Loucy (cell line): ENCODE measurements around the gene PIWIL1.

Experiments
- H2AFZ ChIP-seq: fragments of 200-600 bp; sonication (generic); 2 replicates; pipeline ENCODE4 v1.6.0; 2016; ENCODE audit warnings: antibody characterized with exemption, mild to moderate bottlenecking, low read length, moderate library complexity
- H3F3A ChIP-seq: fragments of 200-600 bp; 2 replicates; pipeline ENCODE4 v1.6.0; 2016; ENCODE audit warnings: antibody characterized with exemption, low read depth, mild to moderate bottlenecking
- H3K27me3 ChIP-seq: fragments of 200-600 bp; sonication (generic); 2 replicates; pipeline ENCODE4 v1.6.1; 2014; ENCODE audit warnings: low read length, mild to moderate bottlenecking; ENCODE audit not compliant: insufficient read depth, poor library complexity, severe bottlenecking
- H3K36me3 ChIP-seq: fragments of 200-600 bp; sonication (generic); 2 replicates; pipeline ENCODE4 v1.6.1; 2016; ENCODE audit warnings: low read length; ENCODE audit not compliant: insufficient read depth
- H3K4me1 ChIP-seq: fragments of 200-600 bp; sonication (generic); 2 replicates; pipeline ENCODE4 v1.5.1; 2014; ENCODE audit warnings: low read length, mild to moderate bottlenecking; ENCODE audit not compliant: insufficient read depth, poor library complexity, severe bottlenecking
- H3K4me2 ChIP-seq: fragments of 200-600 bp; sonication (generic); 2 replicates; pipeline ENCODE4 v1.6.0; 2014; ENCODE audit warnings: antibody characterized with exemption, low read length, low read depth, mild to moderate bottlenecking; ENCODE audit not compliant: poor library complexity, severe bottlenecking
- H3K4me3 ChIP-seq: fragments of 200-600 bp; sonication (generic); 2 replicates; pipeline ENCODE4 v1.5.1; 2014; ENCODE audit warnings: low read length, mild to moderate bottlenecking, mixed read lengths; ENCODE audit not compliant: poor library complexity, severe bottlenecking
- H3K79me2 ChIP-seq: fragments of 200-600 bp; sonication (generic); 2 replicates; pipeline ENCODE4 v1.6.1; 2014; ENCODE audit warnings: low read length; ENCODE audit not compliant: insufficient read depth
- H3K9ac ChIP-seq: fragments of 200-600 bp; sonication (generic); 2 replicates; pipeline ENCODE4 v1.6.0; 2014; ENCODE audit warnings: mild to moderate bottlenecking, low read depth, low read length, moderate library complexity; ENCODE audit not compliant: poor library complexity, severe bottlenecking
- H3K9me2 ChIP-seq: fragments of 200-600 bp; sonication (generic); replicated peaks from 2 replicates; pipeline ENCODE4 v1.6.1; 2016; ENCODE audit warnings: low read depth, low read length, mixed read lengths
- H3K9me3 ChIP-seq: fragments of 200-600 bp; sonication (generic); 2 replicates; pipeline ENCODE4 v1.6.1; 2014; ENCODE audit warnings: mild to moderate bottlenecking, antibody characterized with exemption, low read length, low read depth; ENCODE audit not compliant: insufficient read depth
- H4K20me1 ChIP-seq: fragments of 200-600 bp; sonication (generic); 2 replicates; pipeline ENCODE4 v1.6.0; 2014; ENCODE audit warnings: antibody characterized with exemption, low read length, mild to moderate bottlenecking; ENCODE audit not compliant: insufficient read depth, poor library complexity, severe bottlenecking
- EZH2phosphoT487 ChIP-seq: fragments of 200-600 bp; IDR thresholded peaks from 2 replicates; pipeline ENCODE4 v1.6.1; 2018; ENCODE audit warnings: antibody characterized with exemption, mild to moderate bottlenecking, moderate library complexity, borderline replicate concordance
- TF ChIP-seq, protein P1 (sequence below): fragments of 200-600 bp; sonication (generic); conservative IDR thresholded peaks from 2 replicates; pipeline ENCODE4 v1.5.1; 2014; ENCODE audit warnings: mild to moderate bottlenecking, antibody characterized with exemption, low read length

The PIWIL1 gene

DNA sequence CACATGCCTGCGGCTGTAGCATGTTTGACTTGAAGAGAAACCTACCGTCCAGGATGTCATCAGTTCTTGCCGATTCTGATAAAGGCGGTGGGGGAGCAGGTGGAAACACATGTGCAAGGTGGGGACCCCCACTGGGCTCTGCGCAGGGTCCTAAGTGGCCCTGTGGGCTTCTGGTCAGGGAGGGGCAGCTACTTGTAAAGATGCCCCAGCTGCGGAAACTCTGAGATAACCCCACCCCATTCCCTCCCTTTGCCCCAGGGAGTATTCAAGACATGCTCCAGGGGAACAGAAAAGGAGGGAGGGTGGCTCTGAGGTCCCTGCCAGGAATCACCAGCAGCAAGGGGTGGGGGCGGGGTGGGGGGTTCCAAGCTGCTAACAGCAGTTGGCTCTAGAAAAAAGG lies 67.6 kb downstream of the PIWIL1 start:
- H3K4me2 ChIP-seq = no peak overlapping the region
- TF ChIP-seq, protein P1, sequence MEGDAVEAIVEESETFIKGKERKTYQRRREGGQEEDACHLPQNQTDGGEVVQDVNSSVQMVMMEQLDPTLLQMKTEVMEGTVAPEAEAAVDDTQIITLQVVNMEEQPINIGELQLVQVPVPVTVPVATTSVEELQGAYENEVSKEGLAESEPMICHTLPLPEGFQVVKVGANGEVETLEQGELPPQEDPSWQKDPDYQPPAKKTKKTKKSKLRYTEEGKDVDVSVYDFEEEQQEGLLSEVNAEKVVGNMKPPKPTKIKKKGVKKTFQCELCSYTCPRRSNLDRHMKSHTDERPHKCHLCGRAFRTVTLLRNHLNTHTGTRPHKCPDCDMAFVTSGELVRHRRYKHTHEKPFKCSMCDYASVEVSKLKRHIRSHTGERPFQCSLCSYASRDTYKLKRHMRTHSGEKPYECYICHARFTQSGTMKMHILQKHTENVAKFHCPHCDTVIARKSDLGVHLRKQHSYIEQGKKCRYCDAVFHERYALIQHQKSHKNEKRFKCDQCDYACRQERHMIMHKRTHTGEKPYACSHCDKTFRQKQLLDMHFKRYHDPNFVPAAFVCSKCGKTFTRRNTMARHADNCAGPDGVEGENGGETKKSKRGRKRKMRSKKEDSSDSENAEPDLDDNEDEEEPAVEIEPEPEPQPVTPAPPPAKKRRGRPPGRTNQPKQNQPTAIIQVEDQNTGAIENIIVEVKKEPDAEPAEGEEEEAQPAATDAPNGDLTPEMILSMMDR = no peak
- no peak for TF ChIP-seq EZH2phosphoT487
- no peaks in the 10 kb centered on the region for H3K79me2 ChIP-seq
- H3K4me1 ChIP-seq = no peaks in the 10 kb centered on the region
- no peak overlapping the region for H3K9ac ChIP-seq
- H3K4me3 ChIP-seq = no peak overlapping the region
- no peaks in the 10 kb centered on the region for H3K36me3 ChIP-seq
- no peaks in the 10 kb centered on the region for H3K9me2 ChIP-seq
- no peaks in the 10 kb centered on the region for H4K20me1 ChIP-seq
- H3K27me3 ChIP-seq = no peaks in the 10 kb centered on the region
- H2AFZ ChIP-seq = no peak overlapping the region
- H3F3A ChIP-seq = no peaks in the 10 kb centered on the region
- H3K9me3 ChIP-seq = no peaks in the 10 kb centered on the region

DNA sequence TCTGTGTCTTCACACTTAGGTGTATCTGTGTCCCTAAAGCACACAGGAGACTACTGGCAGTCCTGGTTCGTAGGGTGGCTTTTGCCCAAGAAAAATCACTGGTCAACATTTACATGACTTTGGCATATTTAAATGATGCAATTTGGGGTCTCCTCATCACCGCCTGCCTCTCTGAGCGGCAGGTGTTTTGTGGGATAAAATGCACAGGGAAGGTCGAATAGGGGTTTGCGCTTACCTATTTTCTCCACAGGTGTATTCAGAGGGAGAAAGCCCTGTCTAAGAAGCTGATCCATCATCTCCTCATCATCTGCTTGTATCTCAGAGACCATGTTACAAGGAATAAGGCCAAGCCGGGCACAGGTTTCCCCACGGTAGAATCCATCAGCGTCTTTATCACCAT lies 74.7 kb downstream of the PIWIL1 start:
- Histone ChIP-seq H4K20me1 (no peaks in the 10 kb centered on the region), H3K79me2 (no peaks in the 10 kb centered on the region), H3K9ac (no peak overlapping the region), H3K4me1 (no peaks in the 10 kb centered on the region), H3K4me2 (no peak overlapping the region), H3K4me3 (no peak overlapping the region), H3K9me2 (no peaks in the 10 kb centered on the region), H2AFZ (no peak overlapping the region), H3F3A (no peaks in the 10 kb centered on the region), H3K9me3 (no peaks in the 10 kb centered on the region; the same call in 1 of the 2 replicates), H3K36me3 (no peaks in the 10 kb centered on the region), H3K27me3 (no peaks in the 10 kb centered on the region)
- TF ChIP-seq, protein P1 = no peak
- TF ChIP-seq EZH2phosphoT487 = no peak

DNA sequence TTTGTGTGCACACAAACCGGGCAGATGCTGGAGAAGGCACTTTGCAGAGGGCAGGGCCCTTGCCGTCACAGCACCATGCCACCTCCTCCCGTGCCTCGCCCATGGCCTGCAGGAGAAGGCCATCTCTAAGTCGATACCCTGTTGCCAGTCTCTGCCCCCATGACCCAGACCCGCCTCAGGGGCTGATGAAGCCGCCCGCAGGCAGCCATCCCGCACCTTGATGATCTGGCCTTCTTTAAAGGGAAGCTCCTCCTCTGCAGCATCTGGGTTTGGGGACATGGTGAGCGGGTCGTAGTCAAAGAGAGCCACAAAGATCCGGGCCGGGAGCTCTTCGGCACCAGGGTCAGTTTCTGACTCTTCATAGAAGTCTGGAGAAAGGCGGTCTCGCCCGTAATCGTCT lies 76.2 kb downstream of the PIWIL1 start:
- H3K27me3 ChIP-seq = no peaks in the 10 kb centered on the region
- H3K9me2 ChIP-seq = no peaks in the 10 kb centered on the region
- H3K36me3 ChIP-seq = no peaks in the 10 kb centered on the region
- no peak overlapping the region for H3K9ac ChIP-seq
- no peaks in the 10 kb centered on the region for H3K4me1 ChIP-seq
- no peak overlapping the region for H2AFZ ChIP-seq
- H3K9me3 ChIP-seq = peaks cover 3% of the 10 kb centered on the region; the same call in 1 of the 2 replicates
- H3K79me2 ChIP-seq = no peaks in the 10 kb centered on the region
- TF ChIP-seq, protein P1 = no peak
- no peak for TF ChIP-seq EZH2phosphoT487
- no peaks in the 10 kb centered on the region for H3F3A ChIP-seq
- H4K20me1 ChIP-seq = no peaks in the 10 kb centered on the region
- H3K4me2 ChIP-seq = no peak overlapping the region
- H3K4me3 ChIP-seq = no peak overlapping the region
